Peyer's patch (tissue), 4 donors: ENCODE results near the gene NDST3.

Experiments
- POLR2A ChIP-seq, 2 donors: fragments of 450-650 bp; IDR thresholded peaks; one replicate each; pipeline ENCODE4 v1.5.1; 2017; ENCODE audit warnings: antibody characterized with exemption in 2 of 2, mild to moderate bottlenecking in 2 of 2, moderate library complexity in 2 of 2
- TF ChIP-seq, protein P1 (sequence below), 6 experiments: fragments of 450-650 bp in 4 of 6; fragments of 200-600 bp in 2 of 6; sonication (generic) in 1 of 6; IDR thresholded peaks; one replicate each; pipeline ENCODE4 v1.5.1; 2017 to 2019; ENCODE audit warnings: antibody characterized with exemption in 6 of 6, mild to moderate bottlenecking in 3 of 6, moderate library complexity in 1 of 6

DNA sequence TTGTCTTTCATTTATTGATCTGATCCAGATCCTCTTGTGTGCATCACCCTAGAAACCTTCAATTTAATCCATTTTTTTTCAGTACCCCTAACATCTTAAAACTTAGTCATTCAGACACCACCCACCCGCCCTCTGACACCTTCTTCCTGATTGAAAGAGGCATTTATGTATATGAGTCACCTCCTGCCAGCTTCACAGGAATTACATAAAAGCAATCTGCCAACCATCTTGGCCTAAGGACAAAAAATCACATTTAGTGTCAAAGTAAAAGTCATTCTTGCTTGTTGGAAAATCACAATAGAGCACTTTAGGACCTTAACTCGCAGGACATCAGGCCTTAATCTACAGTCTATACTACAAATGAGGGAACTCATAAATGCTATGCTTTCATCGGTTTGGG, 52.1 kb downstream of the NDST3 start:
- TF ChIP-seq, protein P1, sequence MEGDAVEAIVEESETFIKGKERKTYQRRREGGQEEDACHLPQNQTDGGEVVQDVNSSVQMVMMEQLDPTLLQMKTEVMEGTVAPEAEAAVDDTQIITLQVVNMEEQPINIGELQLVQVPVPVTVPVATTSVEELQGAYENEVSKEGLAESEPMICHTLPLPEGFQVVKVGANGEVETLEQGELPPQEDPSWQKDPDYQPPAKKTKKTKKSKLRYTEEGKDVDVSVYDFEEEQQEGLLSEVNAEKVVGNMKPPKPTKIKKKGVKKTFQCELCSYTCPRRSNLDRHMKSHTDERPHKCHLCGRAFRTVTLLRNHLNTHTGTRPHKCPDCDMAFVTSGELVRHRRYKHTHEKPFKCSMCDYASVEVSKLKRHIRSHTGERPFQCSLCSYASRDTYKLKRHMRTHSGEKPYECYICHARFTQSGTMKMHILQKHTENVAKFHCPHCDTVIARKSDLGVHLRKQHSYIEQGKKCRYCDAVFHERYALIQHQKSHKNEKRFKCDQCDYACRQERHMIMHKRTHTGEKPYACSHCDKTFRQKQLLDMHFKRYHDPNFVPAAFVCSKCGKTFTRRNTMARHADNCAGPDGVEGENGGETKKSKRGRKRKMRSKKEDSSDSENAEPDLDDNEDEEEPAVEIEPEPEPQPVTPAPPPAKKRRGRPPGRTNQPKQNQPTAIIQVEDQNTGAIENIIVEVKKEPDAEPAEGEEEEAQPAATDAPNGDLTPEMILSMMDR (IDR thresholded peaks at IDR 0.05), result no peak
- no peak for TF ChIP-seq POLR2A (IDR thresholded peaks at IDR 0.05)
